Heart left ventricle (tissue), 13 donors: ENCODE results near the gene EVPL.

Source experiments
- POLR2A ChIP-seq, 2 donors: fragments of 450-650 bp; IDR thresholded peaks; one replicate each; pipeline ENCODE4 v1.6.1; 2017; ENCODE audit warnings: antibody characterized with exemption in 2 of 2, mild to moderate bottlenecking in 2 of 2, moderate library complexity in 2 of 2
- TF ChIP-seq, protein P1 (sequence below), 12 donors: fragments of 200-600 bp; sonication (generic) in 4 of 12; IDR thresholded peaks; one replicate each; pipeline versions ENCODE4 v1.5.0 to v1.8.0; 2018 to 2022; ENCODE audit warnings: antibody characterized with exemption in 12 of 12, mild to moderate bottlenecking in 5 of 12
- donor health status: ischemic (EF 13 %, LVEDD 7.1; RV severe dilation, severe dysfunction).
- donor health status: DM: no; HTN: yes; CAD: no.
- donor health status: DM: no; HTN: no; CAD: no.
- donor health status: ischemic (EF 25% LVEDD 6.9; RV normal size, moderate dysfunction).
- donor health status: ischemic (EF 25% LVEDD 5.7; RV mildly dilated, moderate dysfunction).
- donor health status: ischemic (EF 35%, LVEDD 5.7; RV mildly dilated, moderate dysfunction).
- donor health status: nonischemic (EF 11% LVEDD 7.7; RV severe dilation, severe dysfunction).
- donor health status: DM: yes; HTN: yes; CAD: no.
- donor health status: PGD.
- donor health status: ischemic (EF 29% LVEDD 5.4; RV normal size, mild dysfunction).
- donor health status: nonischemic (EF 23%, LVEDD 6.1; RV moderate dilation, normal function).

- TF ChIP-seq, protein P1, sequence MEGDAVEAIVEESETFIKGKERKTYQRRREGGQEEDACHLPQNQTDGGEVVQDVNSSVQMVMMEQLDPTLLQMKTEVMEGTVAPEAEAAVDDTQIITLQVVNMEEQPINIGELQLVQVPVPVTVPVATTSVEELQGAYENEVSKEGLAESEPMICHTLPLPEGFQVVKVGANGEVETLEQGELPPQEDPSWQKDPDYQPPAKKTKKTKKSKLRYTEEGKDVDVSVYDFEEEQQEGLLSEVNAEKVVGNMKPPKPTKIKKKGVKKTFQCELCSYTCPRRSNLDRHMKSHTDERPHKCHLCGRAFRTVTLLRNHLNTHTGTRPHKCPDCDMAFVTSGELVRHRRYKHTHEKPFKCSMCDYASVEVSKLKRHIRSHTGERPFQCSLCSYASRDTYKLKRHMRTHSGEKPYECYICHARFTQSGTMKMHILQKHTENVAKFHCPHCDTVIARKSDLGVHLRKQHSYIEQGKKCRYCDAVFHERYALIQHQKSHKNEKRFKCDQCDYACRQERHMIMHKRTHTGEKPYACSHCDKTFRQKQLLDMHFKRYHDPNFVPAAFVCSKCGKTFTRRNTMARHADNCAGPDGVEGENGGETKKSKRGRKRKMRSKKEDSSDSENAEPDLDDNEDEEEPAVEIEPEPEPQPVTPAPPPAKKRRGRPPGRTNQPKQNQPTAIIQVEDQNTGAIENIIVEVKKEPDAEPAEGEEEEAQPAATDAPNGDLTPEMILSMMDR (IDR thresholded peaks at IDR 0.05), result no peak
- TF ChIP-seq POLR2A (IDR thresholded peaks at IDR 0.05), result no peak
Measured at GRCh38 chr17:76022285-76022684, 4.8 kb downstream of the EVPL start.
